ENCODE data around the gene RELN. TPM values are rescaled to one million over a fixed set of nuclear protein-coding genes. Genes with fewer than 3 reads are reported as not detected.

Gene RELN
- total RNA-seq, 1 donor from 2014 or later, result 14.1 TPM

DNA sequence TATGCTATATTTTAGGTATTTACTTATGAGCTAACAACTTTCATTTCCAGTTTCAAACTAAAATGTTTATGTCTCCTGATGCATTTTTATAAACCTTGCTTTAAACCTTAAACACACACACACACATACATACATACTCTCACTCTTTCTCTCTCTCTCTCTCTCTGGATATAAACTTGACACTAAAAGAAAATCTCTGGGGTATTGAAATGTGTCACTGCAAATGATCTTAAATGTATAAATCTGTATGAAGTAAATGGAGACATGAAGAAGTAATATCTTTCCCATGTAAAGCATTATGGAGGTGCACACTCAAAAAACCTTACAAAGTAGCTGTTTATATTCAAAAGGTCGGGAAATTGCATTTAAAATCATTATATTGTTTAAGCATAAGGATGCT lies 37.0 kb downstream of the RELN start:
- Histone ChIP-seq H3K36me3 (ENCODE audit: control insufficient read depth in 3 of 3, insufficient read depth in 3 of 3, low read length in 3 of 3) (no peaks in the 10 kb centered on the region), H3K9ac (ENCODE audit: low read depth in 1 of 3, low read length in 3 of 3) (no peak overlapping the region), H3K27ac (ENCODE audit: low read depth, low read length) (no peak overlapping the region), H3K4me1 (ENCODE audit: control insufficient read depth in 3 of 3, insufficient read depth in 3 of 3, low read length in 3 of 3) (no peaks in the 10 kb centered on the region), H3K4me3 (ENCODE audit: low read length in 3 of 3) (no peak overlapping the region), H3K9me3 (ENCODE audit: control insufficient read depth in 3 of 3, low read length in 3 of 3) (no peaks in the 10 kb centered on the region), H3K27me3 (ENCODE audit: control insufficient read depth in 3 of 3, insufficient read depth in 3 of 3, low read length in 3 of 3) (peaks cover 0 to 5% (median 0%) of the 10 kb centered on the region in 3 donors)

DNA sequence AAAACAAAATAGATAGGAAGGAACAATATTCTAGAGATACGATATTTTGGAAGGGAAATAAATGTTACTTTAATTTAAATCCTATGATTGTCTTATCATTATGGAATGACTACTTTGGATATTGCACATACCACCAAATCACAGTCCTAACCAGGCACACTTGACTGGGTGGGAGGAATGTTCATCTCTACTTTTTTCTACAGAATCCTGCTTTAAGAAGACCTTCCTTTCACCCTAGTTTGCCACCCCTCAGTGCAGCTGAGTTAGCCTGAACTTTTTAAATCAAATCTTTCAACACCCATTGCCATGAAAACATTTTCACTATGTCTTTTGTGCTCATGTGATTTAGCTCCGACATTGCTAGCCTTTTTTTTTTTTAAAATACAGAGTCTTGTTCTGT lies 38.1 kb downstream of the RELN start:
- H3K4me3 ChIP-seq (ENCODE audit: low read length in 3 of 3), result no peak overlapping the region
- H3K4me1 ChIP-seq (ENCODE audit: control insufficient read depth in 3 of 3, insufficient read depth in 3 of 3, low read length in 3 of 3), result no peaks in the 10 kb centered on the region
- H3K27ac ChIP-seq (ENCODE audit: low read depth, low read length), result no peak overlapping the region
- peaks cover 0 to 5% (median 0%) of the 10 kb centered on the region in 3 donors for H3K27me3 ChIP-seq (ENCODE audit: control insufficient read depth in 3 of 3, insufficient read depth in 3 of 3, low read length in 3 of 3)
- no peaks in the 10 kb centered on the region for H3K9me3 ChIP-seq (ENCODE audit: control insufficient read depth in 3 of 3, low read length in 3 of 3)
- no peak overlapping the region for H3K9ac ChIP-seq (ENCODE audit: low read depth in 1 of 3, low read length in 3 of 3)
- no peaks in the 10 kb centered on the region for H3K36me3 ChIP-seq (ENCODE audit: control insufficient read depth in 3 of 3, insufficient read depth in 3 of 3, low read length in 3 of 3)

DNA sequence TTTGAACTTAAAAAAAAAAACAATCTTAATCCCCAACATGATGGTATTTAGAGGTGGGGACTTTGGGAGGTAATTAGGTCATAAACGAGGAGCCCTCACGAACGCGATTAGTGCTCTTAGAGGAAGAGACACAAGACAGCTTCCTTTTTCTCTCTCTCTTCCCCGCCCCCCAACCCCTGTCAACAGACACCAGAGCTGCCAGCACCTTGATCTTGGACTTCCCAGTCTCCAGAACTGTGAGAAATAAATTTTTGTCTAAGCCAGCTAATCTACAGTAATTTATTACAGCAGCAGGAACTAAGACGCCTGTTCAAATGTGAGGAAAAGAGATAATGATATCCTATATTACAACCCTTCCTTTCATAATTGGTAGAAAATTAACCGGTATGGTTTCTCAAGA lies 40.1 kb downstream of the RELN start:
- no peaks in the 10 kb centered on the region for H3K36me3 ChIP-seq (ENCODE audit: control insufficient read depth in 3 of 3, insufficient read depth in 3 of 3, low read length in 3 of 3)
- no peaks in the 10 kb centered on the region for H3K4me1 ChIP-seq (ENCODE audit: control insufficient read depth in 3 of 3, insufficient read depth in 3 of 3, low read length in 3 of 3)
- H3K9ac ChIP-seq (ENCODE audit: low read depth in 1 of 3, low read length in 3 of 3), result no peak overlapping the region
- H3K9me3 ChIP-seq (ENCODE audit: control insufficient read depth in 3 of 3, low read length in 3 of 3), result no peaks in the 10 kb centered on the region
- H3K27me3 ChIP-seq (ENCODE audit: control insufficient read depth in 3 of 3, insufficient read depth in 3 of 3, low read length in 3 of 3), result no peaks in the 10 kb centered on the region
- no peak overlapping the region for H3K27ac ChIP-seq (ENCODE audit: low read depth, low read length)
- no peak overlapping the region for H3K4me3 ChIP-seq (ENCODE audit: low read length in 3 of 3)

DNA sequence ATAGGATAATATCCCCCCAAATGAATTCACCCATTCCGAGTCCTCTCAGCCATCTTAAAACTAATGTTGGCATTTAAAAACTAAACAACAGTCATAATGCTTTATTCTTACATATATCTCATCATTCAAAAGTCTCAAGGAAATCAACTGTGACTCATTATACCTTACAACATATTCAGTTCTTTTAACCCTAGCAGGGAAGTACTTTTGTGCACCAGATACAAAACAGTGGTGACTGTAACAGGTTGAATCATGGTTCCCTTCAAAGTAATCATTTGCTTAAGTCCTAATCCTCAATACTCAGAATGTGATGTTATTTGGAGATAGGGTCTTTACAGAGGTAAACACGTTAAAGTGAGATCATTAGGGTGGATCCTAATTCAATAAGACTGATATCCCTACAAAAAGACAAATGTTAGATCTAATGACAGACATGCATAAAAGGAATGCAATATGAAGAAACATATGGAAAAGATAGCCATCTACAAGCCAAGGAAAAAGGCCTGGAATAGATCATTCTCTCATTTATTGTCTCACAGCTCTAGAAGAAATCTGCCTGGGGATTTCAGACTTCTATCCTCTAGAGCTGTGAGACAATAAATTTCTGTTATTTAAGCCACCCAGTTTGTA lies 42.3 kb downstream of the RELN start:
- Histone ChIP-seq H3K9me3 (ENCODE audit: control insufficient read depth in 3 of 3, low read length in 3 of 3) (no peaks in the 10 kb centered on the region), H3K9ac (ENCODE audit: low read depth in 1 of 3, low read length in 3 of 3) (no peak overlapping the region), H3K27me3 (ENCODE audit: control insufficient read depth in 3 of 3, insufficient read depth in 3 of 3, low read length in 3 of 3) (no peaks in the 10 kb centered on the region), H3K36me3 (ENCODE audit: control insufficient read depth in 3 of 3, insufficient read depth in 3 of 3, low read length in 3 of 3) (no peaks in the 10 kb centered on the region), H3K4me1 (ENCODE audit: control insufficient read depth in 3 of 3, insufficient read depth in 3 of 3, low read length in 3 of 3) (no peaks in the 10 kb centered on the region), H3K4me3 (ENCODE audit: low read length in 3 of 3) (no peak overlapping the region), H3K27ac (ENCODE audit: low read depth, low read length) (no peak overlapping the region)

DNA sequence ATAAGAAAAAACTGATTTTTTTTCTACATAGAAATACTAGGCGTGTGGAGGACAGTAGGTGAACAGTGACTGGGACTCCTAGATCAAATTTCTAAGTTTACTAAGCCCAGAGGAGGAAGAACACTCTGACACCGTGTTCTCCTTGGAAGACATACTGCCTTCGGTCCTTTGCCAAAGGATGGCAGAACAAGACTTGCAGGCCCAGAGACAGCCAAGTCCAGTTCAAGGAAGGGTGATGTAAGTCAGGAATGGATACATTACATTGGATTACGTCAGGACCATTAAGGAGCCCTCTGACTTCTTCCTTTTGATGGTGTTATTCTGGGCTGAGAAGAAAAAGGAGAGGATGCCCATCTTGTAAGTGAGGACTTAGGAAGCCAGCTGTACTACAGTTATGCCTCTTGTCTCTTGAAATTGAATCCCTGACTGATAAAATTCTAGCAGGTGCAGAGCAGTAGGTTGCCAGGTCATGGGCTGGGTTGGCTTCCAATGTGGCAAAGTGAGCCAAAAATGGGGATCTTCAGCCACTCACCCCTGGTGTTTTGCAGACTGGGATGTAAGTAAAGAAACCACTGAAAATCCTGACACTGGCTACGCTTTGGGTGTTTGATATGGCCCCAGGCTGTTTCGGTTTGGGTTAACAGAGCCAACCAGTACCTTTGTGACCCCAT lies 45.1 kb downstream of the RELN start:
- H3K4me3 ChIP-seq (ENCODE audit: low read length in 3 of 3), result no peak overlapping the region
- no peaks in the 10 kb centered on the region for H3K27me3 ChIP-seq (ENCODE audit: control insufficient read depth in 3 of 3, insufficient read depth in 3 of 3, low read length in 3 of 3)
- H3K36me3 ChIP-seq (ENCODE audit: control insufficient read depth in 3 of 3, insufficient read depth in 3 of 3, low read length in 3 of 3), result no peaks in the 10 kb centered on the region
- H3K27ac ChIP-seq (ENCODE audit: low read depth, low read length), result no peak overlapping the region
- no peaks in the 10 kb centered on the region for H3K9me3 ChIP-seq (ENCODE audit: control insufficient read depth in 3 of 3, low read length in 3 of 3)
- H3K4me1 ChIP-seq (ENCODE audit: control insufficient read depth in 3 of 3, insufficient read depth in 3 of 3, low read length in 3 of 3), result no peaks in the 10 kb centered on the region
- no peak overlapping the region for H3K9ac ChIP-seq (ENCODE audit: low read depth in 1 of 3, low read length in 3 of 3)

DNA sequence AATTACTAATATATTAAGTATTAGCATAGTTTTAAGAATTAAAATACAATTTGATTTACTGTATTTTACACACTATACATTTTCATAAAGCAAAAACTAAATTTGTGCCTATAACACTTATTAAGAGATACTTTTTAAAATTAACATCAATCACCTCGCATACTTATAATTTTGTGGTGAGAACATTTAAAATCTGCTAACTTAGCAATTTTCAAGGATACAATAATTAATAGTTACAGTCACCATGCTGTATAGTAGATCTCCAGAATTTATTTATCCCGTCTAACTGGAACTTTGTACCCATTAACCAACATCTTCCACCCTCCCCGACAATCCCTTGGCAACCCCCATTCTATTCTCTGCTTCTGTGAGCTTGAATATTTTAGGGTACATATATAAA lies 47.5 kb downstream of the RELN start:
- Histone ChIP-seq H3K4me3 (ENCODE audit: low read length in 3 of 3) (no peak overlapping the region), H3K4me1 (ENCODE audit: control insufficient read depth in 3 of 3, insufficient read depth in 3 of 3, low read length in 3 of 3) (no peaks in the 10 kb centered on the region), H3K27me3 (ENCODE audit: control insufficient read depth in 3 of 3, insufficient read depth in 3 of 3, low read length in 3 of 3) (no peaks in the 10 kb centered on the region), H3K27ac (ENCODE audit: low read depth, low read length) (no peak overlapping the region), H3K9ac (ENCODE audit: low read depth in 1 of 3, low read length in 3 of 3) (no peak overlapping the region), H3K36me3 (ENCODE audit: control insufficient read depth in 3 of 3, insufficient read depth in 3 of 3, low read length in 3 of 3) (no peaks in the 10 kb centered on the region), H3K9me3 (ENCODE audit: control insufficient read depth in 3 of 3, low read length in 3 of 3) (no peaks in the 10 kb centered on the region)

DNA sequence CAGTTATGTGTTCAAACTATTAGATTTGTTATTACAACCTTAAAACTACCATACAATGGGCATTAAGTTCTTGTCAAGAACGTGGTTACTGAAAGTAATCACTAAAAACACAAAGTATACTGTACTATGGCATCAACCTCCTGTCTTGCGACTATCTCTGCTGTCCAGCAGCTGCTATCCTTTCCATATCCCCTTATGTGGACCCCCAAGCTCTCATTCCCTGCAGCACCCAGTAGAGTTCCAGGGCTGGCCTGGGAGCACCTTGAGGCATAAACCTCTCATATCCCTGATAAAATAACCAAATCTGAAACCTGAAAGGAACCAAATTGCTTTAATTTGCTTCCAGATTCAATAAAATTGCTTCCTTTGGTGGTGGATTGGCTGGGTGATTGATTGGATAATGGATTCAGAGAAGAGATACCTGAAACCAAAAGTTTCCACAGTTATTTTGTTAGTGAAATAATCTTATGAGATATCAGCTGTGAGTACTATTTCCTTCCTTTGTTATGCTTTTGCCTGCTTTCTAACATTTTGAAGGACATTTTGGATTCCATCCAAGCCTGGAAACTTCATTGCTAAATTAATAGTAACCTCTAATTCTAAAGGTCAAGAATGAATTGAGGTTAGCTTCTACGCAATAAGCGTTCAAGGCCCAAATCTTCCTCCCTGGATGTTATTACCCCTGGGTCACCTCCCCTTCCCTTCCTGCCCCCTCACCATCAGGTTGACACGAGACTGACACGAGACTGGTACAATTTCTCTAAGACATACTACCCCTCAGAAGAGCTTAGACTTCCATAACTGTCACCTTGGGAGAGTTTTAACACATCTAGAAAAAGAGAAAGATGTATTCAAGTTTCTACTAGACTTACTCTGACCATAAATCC lies 48.8 kb downstream of the RELN start:
- Histone ChIP-seq H3K4me3 (ENCODE audit: low read length in 3 of 3) (no peak overlapping the region), H3K27me3 (ENCODE audit: control insufficient read depth in 3 of 3, insufficient read depth in 3 of 3, low read length in 3 of 3) (no peaks in the 10 kb centered on the region), H3K36me3 (ENCODE audit: control insufficient read depth in 3 of 3, insufficient read depth in 3 of 3, low read length in 3 of 3) (no peaks in the 10 kb centered on the region), H3K4me1 (ENCODE audit: control insufficient read depth in 3 of 3, insufficient read depth in 3 of 3, low read length in 3 of 3) (no peaks in the 10 kb centered on the region), H3K27ac (ENCODE audit: low read depth, low read length) (no peak overlapping the region), H3K9ac (ENCODE audit: low read depth in 1 of 3, low read length in 3 of 3) (no peak overlapping the region), H3K9me3 (ENCODE audit: control insufficient read depth in 3 of 3, low read length in 3 of 3) (no peaks in the 10 kb centered on the region)

DNA sequence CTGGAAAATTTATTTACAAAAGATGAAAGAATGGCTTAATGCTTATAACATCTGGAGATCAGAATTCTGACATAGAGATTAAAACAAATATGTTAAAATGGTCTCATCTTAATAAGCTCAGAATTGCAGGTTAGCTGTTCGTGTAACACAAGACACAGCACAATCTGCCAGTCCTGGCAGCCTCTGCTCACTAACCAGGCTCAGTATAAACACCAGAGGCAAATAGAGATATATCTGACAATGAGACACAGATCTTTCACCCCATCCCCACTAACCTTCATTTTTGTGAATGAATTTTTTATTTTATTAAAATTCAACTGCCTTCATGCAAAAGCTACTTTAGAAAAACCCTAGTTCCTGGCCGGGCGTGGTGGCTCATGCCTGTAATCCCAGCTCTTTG lies 51.8 kb downstream of the RELN start:
- no peaks in the 10 kb centered on the region for H3K36me3 ChIP-seq (ENCODE audit: control insufficient read depth in 3 of 3, insufficient read depth in 3 of 3, low read length in 3 of 3)
- H3K9ac ChIP-seq (ENCODE audit: low read depth in 1 of 3, low read length in 3 of 3), result no peak overlapping the region
- H3K27me3 ChIP-seq (ENCODE audit: control insufficient read depth in 3 of 3, insufficient read depth in 3 of 3, low read length in 3 of 3), result no peaks in the 10 kb centered on the region
- H3K4me3 ChIP-seq (ENCODE audit: low read length in 3 of 3), result no peak overlapping the region
- no peaks in the 10 kb centered on the region for H3K9me3 ChIP-seq (ENCODE audit: control insufficient read depth in 3 of 3, low read length in 3 of 3)
- H3K27ac ChIP-seq (ENCODE audit: low read depth, low read length), result no peak overlapping the region
- no peaks in the 10 kb centered on the region for H3K4me1 ChIP-seq (ENCODE audit: control insufficient read depth in 3 of 3, insufficient read depth in 3 of 3, low read length in 3 of 3)

DNA sequence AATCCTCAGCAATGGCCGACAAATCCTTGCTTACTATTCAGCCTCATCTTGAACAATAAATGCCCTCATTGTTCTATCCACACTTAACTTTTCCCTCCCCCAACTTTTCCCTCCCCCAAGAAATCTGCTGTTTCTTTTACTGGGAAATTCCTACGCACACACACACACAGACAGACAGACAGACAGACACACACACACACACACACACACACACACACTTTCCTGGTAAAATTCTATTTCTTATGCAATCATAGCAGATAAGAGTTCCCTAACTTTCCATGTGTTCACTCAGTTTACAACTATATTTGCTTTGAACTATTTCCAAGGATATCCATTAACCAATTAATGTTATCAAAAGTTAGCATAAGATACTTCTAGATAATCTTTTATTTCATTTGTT lies 52.9 kb downstream of the RELN start:
- no peaks in the 10 kb centered on the region for H3K36me3 ChIP-seq (ENCODE audit: control insufficient read depth in 3 of 3, insufficient read depth in 3 of 3, low read length in 3 of 3)
- H3K27me3 ChIP-seq (ENCODE audit: control insufficient read depth in 3 of 3, insufficient read depth in 3 of 3, low read length in 3 of 3), result no peaks in the 10 kb centered on the region
- no peak overlapping the region for H3K4me3 ChIP-seq (ENCODE audit: low read length in 3 of 3)
- H3K27ac ChIP-seq (ENCODE audit: low read depth, low read length), result no peak overlapping the region
- no peaks in the 10 kb centered on the region for H3K9me3 ChIP-seq (ENCODE audit: control insufficient read depth in 3 of 3, low read length in 3 of 3)
- H3K4me1 ChIP-seq (ENCODE audit: control insufficient read depth in 3 of 3, insufficient read depth in 3 of 3, low read length in 3 of 3), result no peaks in the 10 kb centered on the region
- H3K9ac ChIP-seq (ENCODE audit: low read depth in 1 of 3, low read length in 3 of 3), result no peak overlapping the region

DNA sequence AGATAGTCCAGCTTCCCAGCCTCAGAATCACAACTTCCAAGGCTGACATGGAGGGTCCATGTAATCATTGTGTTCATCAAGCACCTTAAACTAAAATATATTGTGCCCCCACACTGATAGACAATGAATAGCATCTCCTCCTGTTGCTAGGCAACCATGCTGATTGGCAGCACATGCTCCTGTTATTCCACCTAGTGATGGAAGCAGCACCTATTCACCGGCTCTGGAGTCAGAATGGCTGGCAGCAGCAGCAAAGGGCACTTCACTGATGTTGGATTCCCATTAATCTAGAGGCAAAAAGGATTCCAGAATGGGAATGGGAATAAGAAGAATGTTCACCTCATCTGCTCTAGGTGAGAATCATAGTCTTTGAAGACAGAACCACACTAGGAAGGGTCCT lies 55.0 kb downstream of the RELN start:
- Histone ChIP-seq H3K4me3 (ENCODE audit: low read length in 3 of 3) (no peak overlapping the region), H3K9ac (ENCODE audit: low read depth in 1 of 3, low read length in 3 of 3) (no peak overlapping the region), H3K36me3 (ENCODE audit: control insufficient read depth in 3 of 3, insufficient read depth in 3 of 3, low read length in 3 of 3) (no peaks in the 10 kb centered on the region), H3K27me3 (ENCODE audit: control insufficient read depth in 3 of 3, insufficient read depth in 3 of 3, low read length in 3 of 3) (no peaks in the 10 kb centered on the region), H3K4me1 (ENCODE audit: control insufficient read depth in 3 of 3, insufficient read depth in 3 of 3, low read length in 3 of 3) (no peaks in the 10 kb centered on the region), H3K9me3 (ENCODE audit: control insufficient read depth in 3 of 3, low read length in 3 of 3) (no peaks in the 10 kb centered on the region), H3K27ac (ENCODE audit: low read depth, low read length) (no peak overlapping the region)

Data from skeletal muscle tissue (tissue), 4 donors.